Activated T-helper 17 cell treated with anti-CD3 and anti-CD28 coated beads, Interleukin-2, amount 50 U/mL, for 72 hours (primary cell): ENCODE data around the gene ADM2. TPM values are rescaled to one million over a fixed set of nuclear protein-coding genes. Genes with fewer than 3 reads are reported as not detected.
"Not testable (repeated sequence)": the region's sequence is repeated elsewhere in the genome, so short reads cannot be mapped to it uniquely, and the experiment has no call there.

Experiments used
- ATAC-seq: fragments of 150-1000 bp; cut with Tn5 transposase; replicated peaks from 2 replicates; pipeline ENCODE4 v1.10.0; 2021; ENCODE audit warnings: mild to moderate bottlenecking, moderate library complexity
- H3K27ac Mint-ChIP-seq: one replicate; pipeline ENCODE4 v1.8.0; 2022; ENCODE audit warnings: mixed read lengths
- H3K27me3 Mint-ChIP-seq: one replicate; pipeline ENCODE4 v1.8.0; 2022; ENCODE audit warnings: mixed read lengths
- H3K36me3 Mint-ChIP-seq: one replicate; pipeline ENCODE4 v1.8.0; 2022; ENCODE audit warnings: low read depth, mild to moderate bottlenecking, mixed read lengths
- H3K4me1 Mint-ChIP-seq: one replicate; pipeline ENCODE4 v1.8.0; 2022; ENCODE audit warnings: mixed read lengths
- H3K4me3 Mint-ChIP-seq: one replicate; pipeline ENCODE4 v1.8.0; 2022; ENCODE audit warnings: mild to moderate bottlenecking, mixed read lengths
- H3K9me3 Mint-ChIP-seq: one replicate; pipeline ENCODE4 v1.8.0; 2022; ENCODE audit warnings: mixed read lengths
- total RNA-seq, 2 donors: library from RNA; stranded (reverse); gene quantifications; one replicate each; pipeline ENCODE4 v1.2.3, GENCODE V29; 2022

The ADM2 gene
- total RNA-seq, 2 donors from 2014 or later, result 1.3 to 3.7 TPM

DNA sequence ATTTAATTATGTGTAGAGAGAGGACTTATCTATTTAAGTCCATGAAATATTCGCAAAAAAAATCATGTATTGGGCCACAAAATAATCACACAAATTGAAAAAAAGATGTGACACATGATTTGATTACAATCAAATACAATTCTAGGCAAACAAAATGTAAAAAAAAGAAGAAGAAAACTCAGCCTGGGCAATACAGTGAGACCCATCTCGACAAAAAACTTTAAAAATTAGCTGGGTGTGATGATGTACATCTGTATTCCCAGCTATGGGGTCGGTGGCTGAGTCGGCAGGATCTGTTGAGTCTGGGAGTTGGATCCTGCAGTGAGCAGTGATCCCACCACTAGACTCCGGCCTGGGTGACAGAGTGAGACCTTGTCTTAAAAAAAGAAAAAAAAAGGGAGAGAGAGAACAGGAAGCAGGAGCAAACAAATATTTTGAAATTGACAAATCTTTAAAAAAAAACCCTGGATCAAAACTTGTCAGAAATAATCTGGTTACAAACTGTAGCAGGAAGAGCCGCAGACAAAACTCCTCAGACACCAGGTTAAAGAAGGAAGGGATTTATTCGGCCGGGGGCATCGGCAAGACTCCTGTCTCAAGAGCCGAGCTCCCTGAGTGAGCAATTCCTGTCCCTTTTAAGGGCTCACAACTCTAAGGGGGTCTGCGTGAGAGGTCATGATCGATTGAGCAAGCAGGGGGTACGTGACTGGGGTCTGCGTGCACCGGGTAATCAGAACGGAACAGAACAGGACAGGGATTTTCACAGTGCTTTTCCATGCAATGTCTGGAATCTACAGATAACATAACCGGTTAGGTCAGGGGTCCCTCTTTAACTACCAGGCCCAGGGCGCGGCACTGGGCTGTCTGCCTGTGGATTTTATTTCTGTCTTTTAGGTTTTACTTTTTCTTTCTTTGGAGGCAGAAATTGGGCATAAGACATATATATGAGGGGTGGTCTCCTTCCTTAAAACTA, 51.8 kb downstream of the ADM2 start:
- peaks cover 15% of the 10 kb centered on the region for H3K4me1 Mint-ChIP-seq
- peaks cover 33% of the 10 kb centered on the region for H3K36me3 Mint-ChIP-seq
- ATAC-seq, result no peak
- H3K27me3 Mint-ChIP-seq, result no peaks in the 10 kb centered on the region
- no peaks in the 10 kb centered on the region for H3K9me3 Mint-ChIP-seq
- H3K4me3 Mint-ChIP-seq, result peak overlapping the region; percentile 90
- peak overlapping the region; percentile 98 for H3K27ac Mint-ChIP-seq

DNA sequence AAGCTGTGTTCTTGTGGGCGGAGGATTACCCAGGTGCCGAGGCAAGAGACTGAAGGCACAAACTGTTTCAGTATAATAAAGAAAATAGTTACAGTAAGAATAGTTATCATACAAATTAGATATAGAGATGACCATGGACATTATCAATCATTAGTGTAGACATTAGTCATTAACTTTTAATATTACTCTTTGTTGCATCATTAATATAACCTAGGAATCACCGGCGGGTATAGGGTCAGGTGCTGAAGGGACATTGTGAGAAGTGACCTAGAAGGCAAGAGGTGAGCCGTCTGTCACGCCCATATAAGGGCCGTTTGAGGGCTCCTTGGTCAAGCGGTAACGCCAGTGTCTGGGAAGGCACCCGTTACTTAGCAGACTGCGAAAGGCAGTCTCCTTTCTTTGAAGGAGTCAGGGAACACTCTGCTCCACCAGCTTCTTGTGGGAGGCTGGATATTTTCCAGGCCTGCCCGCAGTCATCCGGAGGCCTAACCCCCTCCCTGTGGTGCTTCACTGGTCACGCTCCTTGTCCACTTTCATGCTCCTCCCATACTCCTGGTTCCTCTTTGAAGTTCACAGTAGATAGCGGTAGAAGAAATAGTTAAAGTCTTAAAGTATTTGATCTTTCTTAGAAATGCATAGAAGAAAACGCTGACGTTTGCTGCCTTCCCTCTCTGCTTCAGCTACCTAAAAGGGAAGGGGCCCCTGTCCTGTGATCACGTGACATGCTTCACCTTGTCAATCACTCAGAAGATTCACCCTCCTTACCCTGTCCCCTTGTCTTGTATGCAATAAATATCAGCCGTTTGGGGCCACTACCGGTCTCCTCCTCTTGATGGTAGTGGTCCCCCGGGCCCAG, 52.7 kb downstream of the ADM2 start:
- Mint-ChIP-seq H3K27ac (peak overlapping the region; percentile 98), H3K4me3 (peak overlapping the region; percentile 90), H3K4me1 (peaks cover 20% of the 10 kb centered on the region), H3K36me3 (peaks cover 23% of the 10 kb centered on the region)
- not testable (repeated sequence) for ATAC-seq, H3K9me3 Mint-ChIP-seq, H3K27me3 Mint-ChIP-seq

DNA sequence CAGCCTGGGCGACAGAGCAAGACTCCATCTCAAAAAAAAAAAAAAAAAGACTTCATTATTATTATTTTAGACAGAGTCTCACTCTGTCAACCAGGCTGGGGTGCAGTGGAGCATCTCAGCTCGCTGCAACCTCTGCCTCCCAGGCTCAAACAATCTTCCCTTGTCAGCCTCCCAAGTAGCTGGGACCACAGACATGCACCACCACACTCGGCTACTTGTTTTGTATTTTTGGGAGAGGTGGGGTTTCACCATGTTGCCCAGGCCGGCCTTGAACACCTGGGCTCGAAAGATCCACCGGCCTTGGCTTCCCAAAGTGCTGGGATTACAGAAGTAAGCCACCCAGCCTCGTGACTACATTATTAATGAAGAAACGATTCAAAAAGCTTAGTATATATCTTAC, 53.8 kb downstream of the ADM2 start:
- peaks cover 23% of the 10 kb centered on the region for H3K4me1 Mint-ChIP-seq
- no peak for ATAC-seq
- H3K27ac Mint-ChIP-seq, result no peak overlapping the region
- no peaks in the 10 kb centered on the region for H3K9me3 Mint-ChIP-seq
- H3K36me3 Mint-ChIP-seq, result peaks cover 28% of the 10 kb centered on the region
- no peak overlapping the region for H3K4me3 Mint-ChIP-seq
- H3K27me3 Mint-ChIP-seq, result no peaks in the 10 kb centered on the region

Other genes starting within 250 kb of the ADM2 start
- gene TUBGCP6, start 236.5 kb upstream of the ADM2 start, total RNA-seq, result 10 to 100 TPM; 44.5 to 51.1 TPM
- gene HDAC10, start 230.3 kb upstream of the ADM2 start, total RNA-seq, result 10 to 100 TPM; 66.4 to 67.5 TPM
- 10 to 100 TPM in 1 of 2 donors, 1 to 10 TPM in 1; 5.0 to 14.8 TPM for gene MAPK12, start 219.9 kb upstream of the ADM2 start, total RNA-seq
- gene MAPK11, start 211.2 kb upstream of the ADM2 start, total RNA-seq, result 10 to 100 TPM; 20.9 to 21.7 TPM
- gene PLXNB2, start 173.9 kb upstream of the ADM2 start, total RNA-seq, result 10 to 100 TPM; 29.1 to 30.4 TPM
- gene DENND6B, start 154.5 kb upstream of the ADM2 start, total RNA-seq, result 1 to 10 TPM; 3.2 to 6.5 TPM
- 10 to 100 TPM; 45.6 to 46.6 TPM for gene PPP6R2, start 138.2 kb upstream of the ADM2 start, total RNA-seq
- 100 to 1,000 TPM in 1 of 2 donors, 10 to 100 TPM in 1; 84.2 to 126 TPM for gene SBF1, start 6.5 kb upstream of the ADM2 start, total RNA-seq
- gene MIOX, start 5.3 kb downstream of the ADM2 start, total RNA-seq, result under 1 TPM; 0.24 to 0.53 TPM
- gene LMF2, start 26.2 kb downstream of the ADM2 start, total RNA-seq, result 10 to 100 TPM; 61.3 to 89.0 TPM
- 100 to 1,000 TPM; 112 to 138 TPM for gene NCAPH2, start 26.7 kb downstream of the ADM2 start, total RNA-seq
- 1 to 10 TPM; 2.8 to 9.9 TPM for gene SCO2, start 44.1 kb downstream of the ADM2 start, total RNA-seq
- 10 to 100 TPM; 73.0 to 74.0 TPM for gene TYMP, start 48.5 kb downstream of the ADM2 start, total RNA-seq
- gene KLHDC7B, start 64.4 kb downstream of the ADM2 start, total RNA-seq, result 1 to 10 TPM; 4.2 to 4.4 TPM
- 1 to 10 TPM in 1 of 2 donors, under 1 TPM in 1; 0.65 to 2.3 TPM for gene SYCE3, start 81.4 kb downstream of the ADM2 start, total RNA-seq
- gene CPT1B, start 96.9 kb downstream of the ADM2 start, total RNA-seq, result 10 to 100 TPM; 57.3 to 62.8 TPM
- gene CHKB, start 101.3 kb downstream of the ADM2 start, total RNA-seq, result 10 to 100 TPM; 72.3 to 86.2 TPM
- gene MAPK8IP2, start 119.2 kb downstream of the ADM2 start, total RNA-seq, result under 1 TPM; 0.50 to 0.65 TPM
- gene ARSA, start 146.6 kb downstream of the ADM2 start, total RNA-seq, result 10 to 100 TPM; 23.6 to 28.3 TPM
- under 1 TPM in 1 of 2 donors, not detected in 1; 0.19 TPM for gene SHANK3, start 191.3 kb downstream of the ADM2 start, total RNA-seq